ENCODE measurements around the gene BCAS4. TPM values are rescaled to one million over a fixed set of nuclear protein-coding genes. Genes with fewer than 3 reads are reported as not detected.

The BCAS4 gene
- polyA plus RNA-seq, 1 experiment = 37.3 TPM

GRCh38 chr20:50783903-50784302 lies 11.0 kb upstream of the BCAS4 start:
- ChIA-PET CTCF (interaction anchor here (0.6 to 1.5 kb wide), 2 partner anchors 9 to 604 kb away, joined by 4 to 8 read pairs; no protein-coding TSS in a partner anchor), POLR2A (no interaction called here)
- H3K4me3 ChIP-seq (ENCODE audit: low read depth, low read length) = no peak overlapping the region
- no peak for TF ChIP-seq CTCF (IDR thresholded peaks at IDR 0.05; ENCODE audit: low read depth, low read length)
- no peak overlapping the region for H3K27ac ChIP-seq (ENCODE audit: low read depth, low read length)
- H3K9me3 ChIP-seq (ENCODE audit: control insufficient read depth, insufficient read depth, low read length) = no peaks in the 10 kb centered on the region
- DNase-seq (ENCODE audit: low read depth, low spot score) = no peak
- no peaks in the 10 kb centered on the region for H3K27me3 ChIP-seq (ENCODE audit: control insufficient read depth, insufficient read depth, low read length)

GRCh38 chr20:50784464-50784863 lies 10.4 kb upstream of the BCAS4 start:
- Histone ChIP-seq H3K27me3 (ENCODE audit: control insufficient read depth, insufficient read depth, low read length) (no peaks in the 10 kb centered on the region), H3K9me3 (ENCODE audit: control insufficient read depth, insufficient read depth, low read length) (no peaks in the 10 kb centered on the region), H3K27ac (ENCODE audit: low read depth, low read length) (no peak overlapping the region), H3K4me3 (ENCODE audit: low read depth, low read length) (no peak overlapping the region)
- ChIA-PET CTCF (interaction anchor here (0.6 to 1.0 kb wide), 2 partner anchors 9 to 196 kb away, joined by 3 to 5 read pairs; no protein-coding TSS in a partner anchor), POLR2A (no interaction called here)
- no peak for DNase-seq (ENCODE audit: low read depth, low spot score)
- no peak for TF ChIP-seq CTCF (IDR thresholded peaks at IDR 0.05; ENCODE audit: low read depth, low read length)

GRCh38 chr20:50786703-50787102 lies 8.2 kb upstream of the BCAS4 start:
- POLR2A ChIA-PET = no interaction called here

GRCh38 chr20:50787181-50787580 lies 7.7 kb upstream of the BCAS4 start:
- ChIA-PET CTCF (interaction anchor here (0.6 to 9.2 kb wide), 19 partner anchors 8 to 587 kb away, joined by 3 to 201 read pairs (median 5); partner anchors contain the start of gene ADNP), POLR2A (no interaction called here)
- no peaks in the 10 kb centered on the region for H3K9me3 ChIP-seq (ENCODE audit: control insufficient read depth, insufficient read depth, low read length)
- no peaks in the 10 kb centered on the region for H3K27me3 ChIP-seq (ENCODE audit: control insufficient read depth, insufficient read depth, low read length)
- no peak for TF ChIP-seq CTCF (IDR thresholded peaks at IDR 0.05; ENCODE audit: low read depth, low read length)
- H3K4me3 ChIP-seq (ENCODE audit: low read depth, low read length) = no peak overlapping the region
- DNase-seq (ENCODE audit: low read depth, low spot score) = no peak
- H3K27ac ChIP-seq (ENCODE audit: low read depth, low read length) = no peak overlapping the region

More at GRCh38 chr20:50786703-50787102, 8.2 kb upstream of the BCAS4 start:
- no peak for DNase-seq (ENCODE audit: low read depth, low spot score)
- Histone ChIP-seq H3K4me3 (ENCODE audit: low read depth, low read length) (no peak overlapping the region), H3K27ac (ENCODE audit: low read depth, low read length) (no peak overlapping the region), H3K9me3 (ENCODE audit: control insufficient read depth, insufficient read depth, low read length) (no peaks in the 10 kb centered on the region), H3K27me3 (ENCODE audit: control insufficient read depth, insufficient read depth, low read length) (no peaks in the 10 kb centered on the region)
- TF ChIP-seq CTCF (IDR thresholded peaks at IDR 0.05; ENCODE audit: low read depth, low read length) = no peak
- CTCF ChIA-PET = interaction anchor here (0.6 to 5.6 kb wide), 7 partner anchors 37 to 295 kb away, joined by 3 to 43 read pairs (median 4); no protein-coding TSS in a partner anchor

- DNase-seq (ENCODE audit: low read depth, low spot score) = peak; percentile 53
- Histone ChIP-seq H3K27me3 (ENCODE audit: control insufficient read depth, insufficient read depth, low read length) (no peaks in the 10 kb centered on the region), H3K9me3 (ENCODE audit: control insufficient read depth, insufficient read depth, low read length) (no peaks in the 10 kb centered on the region), H3K27ac (ENCODE audit: low read depth, low read length) (no peak overlapping the region), H3K4me3 (ENCODE audit: low read depth, low read length) (no peak overlapping the region)
- ChIA-PET CTCF (interaction anchor here (0.6 to 9.2 kb wide), 29 partner anchors 9 to 601 kb away, joined by 3 to 201 read pairs (median 5); partner anchors contain the start of gene ADNP), POLR2A (interaction anchor here (0.7 to 0.8 kb wide), 6 partner anchors 23 to 1012 kb away, joined by 3 to 12 read pairs (median 4); partner anchors contain the start of gene PTPN1)
- TF ChIP-seq CTCF (IDR thresholded peaks at IDR 0.05; ENCODE audit: low read depth, low read length) = peak; percentile 75
These were observed 6.5 kb upstream of the BCAS4 start for GRCh38 chr20:50788045-50788991.

Measured in AG04450 (cell line).